NCI-H524 (cell line): ENCODE data around the gene KRTAP4-16.
"Not testable (repeated sequence)": the region's sequence is repeated elsewhere in the genome, so short reads cannot be mapped to it uniquely, and the experiment has no call there.

Source experiments
- DNase-seq, 2 experiments: peaks; one replicate each; lab custom pipeline; 2025; lab: John Stamatoyannopoulos, UW

The KRTAP4-16 gene

DNA sequence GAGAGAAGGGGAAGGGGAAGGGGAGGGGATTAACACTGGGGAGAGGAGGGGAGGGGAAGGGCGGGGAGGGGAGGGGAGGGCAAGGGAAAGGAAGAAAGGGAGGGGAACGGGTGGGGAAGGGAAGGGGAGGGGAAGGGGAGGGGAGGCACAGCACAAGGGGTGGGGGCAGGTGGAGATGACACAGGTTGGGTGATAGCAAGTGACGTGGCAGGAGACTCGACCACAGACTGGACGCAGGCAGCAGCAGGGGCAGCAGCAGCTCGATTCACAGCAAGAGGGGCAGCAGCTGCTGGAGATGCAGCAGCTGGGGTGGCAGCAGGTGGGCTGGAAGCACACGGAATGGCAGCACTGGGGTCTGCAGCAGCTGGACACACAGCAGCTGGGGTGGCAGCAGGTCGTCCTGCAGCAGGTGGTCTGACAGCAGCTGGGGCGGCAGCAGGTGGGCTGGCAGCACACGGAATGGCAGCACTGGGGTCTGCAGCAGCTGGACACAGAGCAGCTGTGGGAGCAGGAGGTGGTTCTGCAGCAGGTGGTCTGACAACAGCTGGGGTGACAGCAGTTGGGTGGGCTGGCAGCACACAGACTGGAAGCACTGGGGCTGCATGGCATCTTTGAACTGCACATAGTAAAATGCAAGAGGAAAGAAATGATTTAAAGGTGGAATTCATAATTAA is at the start of gene KRTAP4-16:
KRTAP4-16 (minus strand) TSS at position 624 of the 674 bp plus-strand sequence; CDS start at position 624, 0 bp downstream.
- no peak for DNase-seq

- DNase-seq: no peak
Observed at GRCh38 chr17:41151525-41151924, 49.5 kb upstream of the KRTAP4-16 start.

DNA sequence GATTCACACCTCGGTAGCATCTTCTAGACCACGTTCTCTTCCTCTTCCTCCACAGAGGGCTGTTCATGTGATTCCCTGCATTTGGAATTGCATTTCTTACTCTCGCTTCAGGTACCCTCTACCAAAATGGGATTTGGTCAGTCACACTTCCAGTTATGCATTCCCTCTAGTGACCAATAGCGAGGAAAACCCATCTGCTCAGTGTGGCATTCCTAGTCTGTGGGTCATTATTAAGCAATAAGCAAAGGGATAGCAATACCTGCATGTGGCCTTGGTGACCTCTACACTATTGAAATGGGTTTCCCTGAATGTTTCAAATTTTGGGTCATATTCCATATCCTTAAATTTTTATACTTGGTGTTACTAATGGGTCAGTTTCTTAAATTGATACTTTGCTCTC is 48.0 kb upstream of the KRTAP4-16 start:
- no peak for DNase-seq

DNA sequence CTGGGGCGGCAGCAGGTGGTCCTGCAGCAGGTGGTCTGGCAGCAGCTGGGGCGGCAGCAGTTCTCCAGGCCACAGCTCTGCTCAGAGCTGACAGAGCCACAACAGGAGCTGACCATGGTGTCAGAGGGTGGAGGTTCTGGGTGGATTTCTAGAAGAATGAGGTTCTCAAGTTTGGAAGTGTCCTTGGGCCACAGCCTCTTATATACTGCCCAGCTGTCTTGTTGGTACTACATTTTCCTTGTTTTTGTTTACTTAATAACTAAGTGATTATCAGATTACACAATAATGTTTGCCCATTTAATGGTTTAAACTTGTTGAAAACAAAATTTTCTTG is 47.6 kb upstream of the KRTAP4-16 start, which contains the start of gene KRTAP4-5:
KRTAP4-5 (minus strand) TSS at position 174 of the 334 bp plus-strand sequence; CDS start at position 116, 58 bp downstream.
- DNase-seq: no peak

DNA sequence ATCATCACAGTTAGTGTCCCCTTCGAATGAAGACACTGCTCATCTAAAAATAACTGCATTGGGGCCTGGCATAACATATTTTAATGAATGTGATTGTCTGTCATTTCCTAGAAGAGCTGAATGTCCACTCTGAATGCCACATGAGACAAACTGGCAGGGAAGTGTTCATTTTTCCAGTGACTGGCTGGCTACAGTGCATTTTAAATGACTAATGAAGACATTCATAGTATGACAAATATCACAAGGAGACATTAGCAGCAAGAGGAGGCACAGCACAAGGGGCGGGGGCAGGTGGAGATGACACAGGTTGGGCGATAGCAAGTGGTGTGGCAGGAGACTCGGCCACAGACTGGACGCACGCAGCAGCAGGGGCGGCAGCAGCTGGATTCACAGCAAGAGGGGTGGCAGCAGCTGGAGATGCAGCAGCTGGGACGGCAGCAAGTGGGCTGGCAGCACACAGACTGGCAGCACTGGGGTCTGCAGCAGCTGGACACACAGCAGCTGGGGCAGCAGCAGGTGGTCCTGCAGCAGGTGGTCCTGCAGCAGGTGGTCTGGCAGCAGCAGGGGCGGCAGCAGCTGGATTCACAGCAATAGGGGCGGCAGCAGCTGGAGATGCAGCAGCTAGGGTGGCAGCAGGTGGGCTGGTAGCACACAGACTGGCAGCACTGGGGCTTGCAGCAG is 47.1 kb upstream of the KRTAP4-16 start:
- not testable (repeated sequence) for DNase-seq

GRCh38 chr17:41147531-41148204 is 45.7 kb upstream of the KRTAP4-16 start:
- no peak for DNase-seq

GRCh38 chr17:41145261-41145660 is 43.3 kb upstream of the KRTAP4-16 start:
- DNase-seq: no peak

- no peak for DNase-seq
Observed at GRCh38 chr17:41144846-41145245, 42.8 kb upstream of the KRTAP4-16 start.

DNA sequence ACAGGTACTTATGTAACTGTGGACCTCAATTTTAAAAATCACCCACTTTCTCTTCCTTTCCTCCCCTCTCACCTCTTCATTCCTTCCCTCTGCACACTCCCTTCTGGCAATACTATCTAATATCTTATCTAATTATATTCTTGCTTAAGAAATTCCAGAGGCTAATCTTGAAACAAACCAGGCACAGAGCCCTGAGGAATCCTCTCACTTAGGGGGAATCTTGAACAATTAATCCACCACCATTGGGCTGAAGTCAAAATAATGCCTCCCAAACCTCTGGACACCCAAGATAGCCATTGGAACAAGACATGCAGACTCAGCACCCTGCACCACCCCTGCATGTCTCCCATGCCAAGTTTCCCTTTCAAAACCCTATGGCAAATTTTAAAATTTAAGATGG is 39.4 kb upstream of the KRTAP4-16 start:
- DNase-seq: no peak

- DNase-seq: no peak
Observed at GRCh38 chr17:41140360-41141131, 38.5 kb upstream of the KRTAP4-16 start, which contains the start of gene KRTAP4-6. KRTAP4-6 (minus strand) TSS chr17:41140544; CDS start chr17:41140487, 57 bp downstream.

DNA sequence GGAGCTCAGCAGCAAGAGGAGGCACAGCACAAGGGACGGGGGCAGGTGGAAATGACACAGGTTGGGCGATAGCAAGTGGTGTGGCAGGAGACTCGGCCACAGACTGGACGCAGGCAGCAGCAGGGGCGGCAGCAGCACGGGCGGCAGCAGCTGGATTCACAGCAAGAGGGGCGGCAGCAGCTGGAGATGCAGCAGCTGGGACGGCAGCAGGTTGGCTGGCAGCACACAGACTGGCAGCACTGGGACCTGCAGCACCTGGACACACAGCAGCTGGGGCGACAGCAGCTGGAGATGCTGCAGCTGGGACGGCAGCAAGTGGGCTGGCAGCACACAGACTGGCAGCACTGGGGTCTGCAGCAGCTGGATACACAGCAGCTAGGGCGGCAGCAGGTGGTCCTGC is 37.9 kb upstream of the KRTAP4-16 start:
- not testable (repeated sequence) for DNase-seq

DNA sequence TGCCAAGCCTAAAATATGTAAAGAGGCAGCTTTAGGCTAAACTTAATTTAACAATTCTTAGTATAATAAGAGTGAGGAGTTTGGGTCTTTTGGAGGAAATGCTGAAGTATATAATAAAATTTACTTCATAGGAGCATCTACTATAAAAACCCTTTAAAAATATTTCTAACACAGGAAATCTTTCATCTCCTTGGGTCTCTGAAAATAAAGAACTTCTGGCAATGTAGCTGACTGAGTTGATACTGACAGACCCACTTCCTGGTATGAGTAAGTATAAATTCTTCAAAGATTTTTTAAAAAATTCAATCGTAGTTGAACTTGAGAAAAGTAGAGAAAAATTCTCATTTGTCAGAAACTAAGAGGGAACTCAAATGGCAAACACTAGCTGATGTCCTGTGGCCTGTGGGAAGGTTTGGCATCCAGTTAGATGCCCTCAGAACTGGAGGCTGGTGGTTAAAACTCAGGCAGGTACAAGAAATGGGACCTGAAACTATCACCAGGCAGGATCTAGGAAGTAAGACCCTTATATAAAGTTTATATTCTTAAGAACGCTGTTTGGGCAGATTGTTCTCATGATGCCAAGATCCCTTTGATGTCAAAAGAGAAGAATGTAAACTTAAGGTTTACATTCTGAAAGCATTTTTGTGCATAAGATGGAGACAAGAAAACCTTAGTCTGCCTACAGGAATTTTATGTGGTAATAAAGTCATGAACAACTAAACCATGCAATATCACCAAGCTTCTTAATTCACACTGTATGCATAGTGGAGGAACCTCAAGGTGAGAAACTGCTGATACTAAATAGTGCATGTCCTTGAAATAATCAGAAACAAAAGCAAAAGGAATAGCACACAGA is 32.1 kb upstream of the KRTAP4-16 start:
- no peak for DNase-seq

GRCh38 chr17:41131979-41132378 is 30.0 kb upstream of the KRTAP4-16 start:
- no peak for DNase-seq

DNA sequence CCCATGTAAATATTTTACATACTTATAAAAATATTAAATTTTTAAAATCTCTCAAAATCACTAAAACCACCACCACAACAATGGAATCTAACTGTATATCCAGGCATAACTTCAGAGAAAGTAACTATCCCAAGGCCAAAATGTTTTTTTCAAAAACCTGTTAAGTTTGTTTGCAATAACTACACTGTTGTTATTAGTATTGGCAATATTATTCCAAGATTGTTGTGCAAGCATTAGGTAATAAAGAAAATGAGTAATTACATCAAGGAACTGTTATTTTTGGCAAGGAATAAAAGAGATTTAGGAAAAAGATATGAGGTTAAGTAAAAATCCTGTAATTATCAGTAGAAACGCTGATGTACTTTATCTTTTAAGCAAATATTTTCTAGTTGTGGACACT is 25.4 kb upstream of the KRTAP4-16 start:
- no peak for DNase-seq

GRCh38 chr17:41126412-41126811 is 24.4 kb upstream of the KRTAP4-16 start:
- DNase-seq: no peak

GRCh38 chr17:41125064-41125463 is 23.1 kb upstream of the KRTAP4-16 start:
- no peak for DNase-seq

DNA sequence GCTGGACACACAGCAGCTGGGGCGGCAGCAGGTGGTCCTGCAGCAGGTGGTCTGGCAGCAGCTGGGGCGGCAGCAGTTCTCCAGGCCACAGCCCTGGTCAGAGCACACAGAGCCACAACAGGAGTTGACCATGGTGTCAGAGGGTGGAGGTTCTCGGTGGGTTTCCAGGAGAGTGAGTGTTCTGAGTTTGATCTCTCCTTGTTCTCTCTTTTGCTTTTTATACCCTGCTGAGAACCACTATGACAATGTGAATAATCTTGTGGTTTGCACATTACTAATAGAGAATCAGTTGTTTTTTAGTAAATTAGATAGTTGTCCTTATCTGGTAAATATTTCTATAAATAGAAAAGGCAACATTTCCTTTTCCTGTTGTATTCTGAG is 22.0 kb upstream of the KRTAP4-16 start, which contains the start of gene KRTAP4-12:
KRTAP4-12 (minus strand) TSS at position 192 of the 381 bp plus-strand sequence; CDS start at position 132, 60 bp downstream.
- DNase-seq: not testable (repeated sequence)

DNA sequence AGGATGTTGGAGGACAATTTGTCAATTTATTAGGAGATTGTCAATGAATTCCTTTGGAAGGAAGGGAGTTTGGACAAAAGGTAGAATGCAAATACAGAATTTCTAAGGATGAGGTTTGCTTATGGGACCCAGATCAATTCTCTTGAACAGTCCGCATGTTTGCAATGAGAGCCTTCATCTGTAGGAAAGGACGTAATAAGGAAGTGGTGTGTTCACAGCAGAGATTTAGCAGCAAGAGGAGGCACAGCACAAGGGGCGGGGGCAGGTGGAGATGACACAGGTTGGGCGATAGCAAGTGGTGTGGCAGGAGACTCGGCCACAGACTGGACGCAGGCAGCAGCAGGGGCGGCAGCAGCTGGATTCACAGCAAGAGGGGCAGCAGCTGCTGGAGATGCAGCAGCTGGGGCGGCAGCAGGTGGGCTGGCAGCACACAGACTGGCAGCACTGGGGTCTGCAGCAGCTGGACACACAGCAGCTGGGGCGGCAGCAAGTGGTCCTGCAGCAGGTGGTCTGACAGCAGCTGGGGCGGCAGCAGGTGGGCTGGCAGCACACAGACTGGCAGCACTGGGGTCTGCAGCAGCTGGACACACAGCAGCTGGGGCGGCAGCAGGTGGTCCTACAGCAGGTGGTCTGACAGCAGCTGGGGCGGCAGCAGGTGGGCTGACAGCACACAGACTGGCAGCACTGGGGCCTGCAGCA is 21.4 kb upstream of the KRTAP4-16 start:
- not testable (repeated sequence) for DNase-seq

GRCh38 chr17:41121742-41122141 is 19.7 kb upstream of the KRTAP4-16 start:
- DNase-seq: no peak
